ENCODE measurements around the gene FSTL4.

FSTL4 gene

DNA sequence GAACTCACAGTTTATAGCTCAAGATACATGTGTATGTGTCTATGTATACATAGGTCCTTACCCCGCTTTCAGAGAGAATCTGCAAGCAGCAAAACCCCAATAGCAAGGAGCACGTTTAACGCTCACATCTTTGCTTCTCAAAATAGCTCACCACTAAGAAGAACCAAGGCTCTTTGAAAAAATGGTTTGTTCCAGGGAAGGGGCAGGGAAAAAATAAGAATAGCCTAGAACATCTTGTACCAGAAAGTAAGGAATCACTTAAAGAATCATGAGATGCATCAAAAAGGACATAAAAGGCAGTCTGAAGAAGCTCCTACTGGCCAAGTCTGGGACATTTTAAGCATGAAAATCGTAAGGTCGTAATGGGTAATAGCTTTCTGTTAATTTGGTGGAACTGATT lies 196.4 kb downstream of the FSTL4 start:
- Histone ChIP-seq H3K4me3 (IDR thresholded peaks at IDR 0.05; ENCODE audit: insufficient read depth, low read depth, low read length) (no peak overlapping the region), H2AFZ (ENCODE audit: low read depth) (no peak overlapping the region), H3K4me2 (no peak overlapping the region), H3K27ac (no peak overlapping the region), H3K36me3 (ENCODE audit: insufficient read depth) (no peaks in the 10 kb centered on the region), H3K27me3 (ENCODE audit: insufficient read depth, low read depth) (no peaks in the 10 kb centered on the region), H3K4me1 (ENCODE audit: low read depth, poor library complexity, severe bottlenecking) (no peaks in the 10 kb centered on the region), H3K79me2 (ENCODE audit: insufficient read depth, low read depth) (no peaks in the 10 kb centered on the region), H3K9ac (no peak overlapping the region), H4K20me1 (ENCODE audit: insufficient read depth) (no peaks in the 10 kb centered on the region)
- TF ChIP-seq, protein P1, sequence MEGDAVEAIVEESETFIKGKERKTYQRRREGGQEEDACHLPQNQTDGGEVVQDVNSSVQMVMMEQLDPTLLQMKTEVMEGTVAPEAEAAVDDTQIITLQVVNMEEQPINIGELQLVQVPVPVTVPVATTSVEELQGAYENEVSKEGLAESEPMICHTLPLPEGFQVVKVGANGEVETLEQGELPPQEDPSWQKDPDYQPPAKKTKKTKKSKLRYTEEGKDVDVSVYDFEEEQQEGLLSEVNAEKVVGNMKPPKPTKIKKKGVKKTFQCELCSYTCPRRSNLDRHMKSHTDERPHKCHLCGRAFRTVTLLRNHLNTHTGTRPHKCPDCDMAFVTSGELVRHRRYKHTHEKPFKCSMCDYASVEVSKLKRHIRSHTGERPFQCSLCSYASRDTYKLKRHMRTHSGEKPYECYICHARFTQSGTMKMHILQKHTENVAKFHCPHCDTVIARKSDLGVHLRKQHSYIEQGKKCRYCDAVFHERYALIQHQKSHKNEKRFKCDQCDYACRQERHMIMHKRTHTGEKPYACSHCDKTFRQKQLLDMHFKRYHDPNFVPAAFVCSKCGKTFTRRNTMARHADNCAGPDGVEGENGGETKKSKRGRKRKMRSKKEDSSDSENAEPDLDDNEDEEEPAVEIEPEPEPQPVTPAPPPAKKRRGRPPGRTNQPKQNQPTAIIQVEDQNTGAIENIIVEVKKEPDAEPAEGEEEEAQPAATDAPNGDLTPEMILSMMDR (conservative IDR thresholded peaks at IDR 0.05; ENCODE audit: low read depth, low read length) = no peak

DNA sequence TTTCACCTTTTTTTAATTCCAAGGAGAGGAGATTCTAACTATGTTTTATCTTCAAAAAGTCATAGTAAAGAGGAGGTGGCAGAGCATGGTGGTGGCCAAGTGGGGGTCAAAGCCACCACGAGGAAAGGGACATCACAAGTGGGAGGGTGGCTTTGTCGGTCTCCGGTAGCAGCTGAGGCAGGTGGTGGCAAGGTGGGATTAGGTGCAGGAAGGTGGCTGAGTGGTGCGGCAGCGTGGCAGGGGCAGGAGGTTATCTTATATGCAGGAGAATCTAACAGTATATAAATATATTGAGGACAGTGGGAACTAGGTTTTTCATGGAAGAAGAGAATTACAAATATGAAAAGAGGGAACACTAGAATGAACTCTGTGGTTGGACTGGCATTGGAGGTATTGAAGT lies 196.8 kb downstream of the FSTL4 start:
- TF ChIP-seq, protein P1 (conservative IDR thresholded peaks at IDR 0.05; ENCODE audit: low read depth, low read length) = no peak
- Histone ChIP-seq H3K4me3 (IDR thresholded peaks at IDR 0.05; ENCODE audit: insufficient read depth, low read depth, low read length) (no peak overlapping the region), H3K4me1 (ENCODE audit: low read depth, poor library complexity, severe bottlenecking) (no peaks in the 10 kb centered on the region), H3K27ac (no peak overlapping the region), H3K27me3 (ENCODE audit: insufficient read depth, low read depth) (no peaks in the 10 kb centered on the region), H2AFZ (ENCODE audit: low read depth) (no peak overlapping the region), H3K4me2 (no peak overlapping the region), H4K20me1 (ENCODE audit: insufficient read depth) (no peaks in the 10 kb centered on the region), H3K79me2 (ENCODE audit: insufficient read depth, low read depth) (no peaks in the 10 kb centered on the region), H3K36me3 (ENCODE audit: insufficient read depth) (no peaks in the 10 kb centered on the region), H3K9ac (no peak overlapping the region)

DNA sequence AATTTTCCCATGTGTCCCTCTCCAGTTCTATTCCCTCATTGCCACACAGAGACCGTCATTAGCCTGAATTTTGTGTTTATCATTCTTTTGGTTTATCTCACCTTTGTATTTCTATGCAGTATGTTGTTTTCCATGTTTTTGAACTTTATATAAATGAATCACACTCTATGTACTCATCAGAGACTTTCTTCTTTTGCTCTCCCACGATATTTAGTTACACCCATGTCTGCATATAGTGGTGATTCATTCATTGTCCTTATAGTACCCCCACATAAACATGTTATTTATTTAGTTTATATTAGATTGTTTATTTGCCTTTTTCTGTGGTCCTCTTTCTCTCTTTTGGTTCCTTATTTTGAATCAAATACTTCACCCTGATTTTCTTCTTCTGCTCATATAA lies 199.7 kb downstream of the FSTL4 start:
- Histone ChIP-seq H3K36me3 (ENCODE audit: insufficient read depth) (no peaks in the 10 kb centered on the region), H3K27me3 (ENCODE audit: insufficient read depth, low read depth) (no peaks in the 10 kb centered on the region), H3K9ac (no peak overlapping the region), H3K27ac (no peak overlapping the region), H3K4me3 (IDR thresholded peaks at IDR 0.05; ENCODE audit: insufficient read depth, low read depth, low read length) (no peak overlapping the region), H4K20me1 (ENCODE audit: insufficient read depth) (no peaks in the 10 kb centered on the region), H3K4me2 (no peak overlapping the region), H2AFZ (ENCODE audit: low read depth) (no peak overlapping the region), H3K4me1 (ENCODE audit: low read depth, poor library complexity, severe bottlenecking) (no peaks in the 10 kb centered on the region), H3K79me2 (ENCODE audit: insufficient read depth, low read depth) (no peaks in the 10 kb centered on the region)
- TF ChIP-seq, protein P1 (conservative IDR thresholded peaks at IDR 0.05; ENCODE audit: low read depth, low read length) = no peak

DNA sequence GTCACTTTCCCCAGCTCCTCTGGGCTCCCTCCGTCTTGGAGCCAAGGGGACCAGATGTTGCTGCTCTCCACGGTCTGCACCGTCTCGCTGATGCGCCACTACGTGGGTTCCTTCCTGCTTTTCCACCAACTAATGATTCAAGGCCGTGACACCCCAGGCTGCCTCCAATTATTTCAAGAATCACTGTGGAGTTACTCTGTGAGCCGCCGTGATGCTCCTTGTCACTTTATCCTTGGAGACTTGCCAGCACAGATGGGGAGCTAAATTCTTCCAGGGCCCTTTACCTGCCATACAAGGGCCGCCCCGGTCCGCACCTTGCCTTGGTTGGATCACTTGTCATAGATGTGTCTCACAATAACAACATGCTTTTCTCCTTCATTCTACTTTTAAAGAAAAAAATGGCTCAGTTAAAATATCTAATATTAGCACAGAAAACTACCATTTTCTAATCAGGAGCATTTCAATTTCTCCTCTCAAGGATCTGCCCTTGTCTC lies 202.0 kb downstream of the FSTL4 start:
- Histone ChIP-seq H3K4me3 (IDR thresholded peaks at IDR 0.05; ENCODE audit: insufficient read depth, low read depth, low read length) (no peak overlapping the region), H3K9ac (no peak overlapping the region), H3K79me2 (ENCODE audit: insufficient read depth, low read depth) (no peaks in the 10 kb centered on the region), H3K36me3 (ENCODE audit: insufficient read depth) (no peaks in the 10 kb centered on the region), H3K4me1 (ENCODE audit: low read depth, poor library complexity, severe bottlenecking) (no peaks in the 10 kb centered on the region), H3K27ac (no peak overlapping the region), H4K20me1 (ENCODE audit: insufficient read depth) (no peaks in the 10 kb centered on the region), H3K27me3 (ENCODE audit: insufficient read depth, low read depth) (no peaks in the 10 kb centered on the region), H2AFZ (ENCODE audit: low read depth) (no peak overlapping the region), H3K4me2 (no peak overlapping the region)
- TF ChIP-seq, protein P1 (conservative IDR thresholded peaks at IDR 0.05; ENCODE audit: low read depth, low read length) = no peak

Measured in KMS-11 (cell line).